Peyer's patch (tissue), 4 donors: ENCODE results near the gene TMEM35B. TPM values are rescaled to one million over a fixed set of nuclear protein-coding genes. Genes with fewer than 3 reads are reported as not detected.

Experiments
- DNase-seq, 3 donors: peaks; one replicate each; pipeline ENCODE4 v3.0.0-alpha.2; 2017 to 2019
- H3K27ac ChIP-seq, 4 donors: fragments of 200-600 bp; sonication (generic); one replicate each; pipeline ENCODE4 v1.5.1; 2016 to 2019
- H3K27me3 ChIP-seq, 2 donors: fragments of 200-600 bp; sonication (generic); one replicate each; pipeline ENCODE4 v1.5.1; 2019
- H3K36me3 ChIP-seq, 3 donors: fragments of 200-600 bp; sonication (generic); one replicate each; pipeline ENCODE4 v1.5.1; 2016 to 2019
- H3K4me1 ChIP-seq, 4 donors: fragments of 200-600 bp; sonication (generic); one replicate each; pipeline ENCODE4 v1.5.1; 2016 to 2019
- H3K4me3 ChIP-seq, 4 donors: fragments of 200-600 bp; sonication (generic); 1 replicate in 3 of 4; 2 replicates in 1 of 4; pipeline ENCODE4 v1.5.1; 2016 to 2019; ENCODE audit warnings: mild to moderate bottlenecking in 1 of 4
- H3K9me3 ChIP-seq, 4 donors: fragments of 200-600 bp; sonication (generic); one replicate each; pipeline ENCODE4 v1.5.1; 2016 to 2019; ENCODE audit warnings: mild to moderate bottlenecking in 1 of 4
- POLR2A ChIP-seq, 2 donors: fragments of 450-650 bp; IDR thresholded peaks; one replicate each; pipeline ENCODE4 v1.5.1; 2017; ENCODE audit warnings: antibody characterized with exemption in 2 of 2, mild to moderate bottlenecking in 2 of 2, moderate library complexity in 2 of 2
- total RNA-seq, 4 donors: library from RNA; depleted of rRNA; stranded (reverse); fragments of >200 nt; gene quantifications; one replicate each; pipeline ENCODE4 v1.1.0, GENCODE V29; 2016
- TF ChIP-seq, protein P1 (sequence below), 6 experiments: fragments of 450-650 bp in 4 of 6; fragments of 200-600 bp in 2 of 6; sonication (generic) in 1 of 6; IDR thresholded peaks; one replicate each; pipeline ENCODE4 v1.5.1; 2017 to 2019; ENCODE audit warnings: antibody characterized with exemption in 6 of 6, mild to moderate bottlenecking in 3 of 6, moderate library complexity in 1 of 6

TMEM35B gene
- total RNA-seq, 4 donors from 2014 or later = 7.4 to 22.8 (median 14.7) TPM

DNA sequence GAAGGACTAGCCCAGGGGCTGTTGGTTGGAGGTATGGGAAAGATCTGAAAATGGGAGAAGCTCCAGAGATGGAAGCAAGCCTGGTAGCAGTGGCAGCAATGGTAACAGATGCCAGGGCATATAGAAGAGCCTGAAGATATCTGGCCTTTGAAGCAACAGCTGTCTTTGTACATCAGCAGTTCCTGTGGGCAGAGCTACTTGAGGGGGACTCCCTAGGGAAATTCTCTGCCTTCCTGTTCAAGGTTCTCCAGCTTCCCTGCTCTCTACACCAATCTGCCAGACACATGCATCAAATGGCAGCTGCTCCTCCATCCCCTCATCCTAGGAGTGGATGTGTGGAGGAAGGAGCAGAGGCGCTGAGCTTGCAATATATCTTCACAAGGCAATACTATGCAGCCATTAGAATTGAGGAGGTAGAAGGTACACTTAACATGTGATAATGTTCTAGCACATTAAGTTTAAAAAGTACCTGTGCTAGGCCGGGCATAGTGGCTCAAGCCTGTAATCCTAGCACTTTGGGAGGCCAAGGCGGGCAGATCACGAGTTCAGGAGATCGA lies 2.2 kb downstream of the TMEM35B start:
- no peak overlapping the region for H3K4me3 ChIP-seq
- H3K27me3 ChIP-seq = no peaks in the 10 kb centered on the region
- H3K4me1 ChIP-seq = peaks cover 0 to 20% (median 10%) of the 10 kb centered on the region in 4 donors
- no peak overlapping the region for H3K27ac ChIP-seq
- H3K9me3 ChIP-seq = no peaks in the 10 kb centered on the region
- no peaks in the 10 kb centered on the region for H3K36me3 ChIP-seq
- no peak for DNase-seq
- no peak for TF ChIP-seq POLR2A (IDR thresholded peaks at IDR 0.05)
- TF ChIP-seq, protein P1, sequence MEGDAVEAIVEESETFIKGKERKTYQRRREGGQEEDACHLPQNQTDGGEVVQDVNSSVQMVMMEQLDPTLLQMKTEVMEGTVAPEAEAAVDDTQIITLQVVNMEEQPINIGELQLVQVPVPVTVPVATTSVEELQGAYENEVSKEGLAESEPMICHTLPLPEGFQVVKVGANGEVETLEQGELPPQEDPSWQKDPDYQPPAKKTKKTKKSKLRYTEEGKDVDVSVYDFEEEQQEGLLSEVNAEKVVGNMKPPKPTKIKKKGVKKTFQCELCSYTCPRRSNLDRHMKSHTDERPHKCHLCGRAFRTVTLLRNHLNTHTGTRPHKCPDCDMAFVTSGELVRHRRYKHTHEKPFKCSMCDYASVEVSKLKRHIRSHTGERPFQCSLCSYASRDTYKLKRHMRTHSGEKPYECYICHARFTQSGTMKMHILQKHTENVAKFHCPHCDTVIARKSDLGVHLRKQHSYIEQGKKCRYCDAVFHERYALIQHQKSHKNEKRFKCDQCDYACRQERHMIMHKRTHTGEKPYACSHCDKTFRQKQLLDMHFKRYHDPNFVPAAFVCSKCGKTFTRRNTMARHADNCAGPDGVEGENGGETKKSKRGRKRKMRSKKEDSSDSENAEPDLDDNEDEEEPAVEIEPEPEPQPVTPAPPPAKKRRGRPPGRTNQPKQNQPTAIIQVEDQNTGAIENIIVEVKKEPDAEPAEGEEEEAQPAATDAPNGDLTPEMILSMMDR (IDR thresholded peaks at IDR 0.05) = no peak

DNA sequence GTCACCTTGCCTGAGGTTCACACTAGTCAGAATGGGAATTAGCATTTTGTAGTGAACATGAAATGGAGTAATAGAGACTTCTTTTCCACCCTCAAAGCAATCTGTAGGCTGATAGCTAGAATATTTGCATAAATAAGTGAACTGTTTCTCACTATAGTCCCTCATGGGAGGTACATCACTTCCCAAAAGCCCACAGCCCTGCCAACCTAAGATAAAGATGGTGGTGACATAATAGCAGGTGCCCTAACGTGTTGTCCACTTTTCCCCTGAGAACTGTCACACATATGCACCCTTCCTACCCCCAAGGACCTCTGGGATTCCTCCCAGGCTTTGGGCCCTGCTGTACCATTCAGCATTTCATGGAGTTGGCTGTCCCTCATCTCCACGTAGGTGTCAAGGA lies 4.4 kb downstream of the TMEM35B start:
- TF ChIP-seq, protein P1 (IDR thresholded peaks at IDR 0.05) = no peak
- TF ChIP-seq POLR2A (IDR thresholded peaks at IDR 0.05) = no peak
- no peaks in the 10 kb centered on the region for H3K36me3 ChIP-seq

DNA sequence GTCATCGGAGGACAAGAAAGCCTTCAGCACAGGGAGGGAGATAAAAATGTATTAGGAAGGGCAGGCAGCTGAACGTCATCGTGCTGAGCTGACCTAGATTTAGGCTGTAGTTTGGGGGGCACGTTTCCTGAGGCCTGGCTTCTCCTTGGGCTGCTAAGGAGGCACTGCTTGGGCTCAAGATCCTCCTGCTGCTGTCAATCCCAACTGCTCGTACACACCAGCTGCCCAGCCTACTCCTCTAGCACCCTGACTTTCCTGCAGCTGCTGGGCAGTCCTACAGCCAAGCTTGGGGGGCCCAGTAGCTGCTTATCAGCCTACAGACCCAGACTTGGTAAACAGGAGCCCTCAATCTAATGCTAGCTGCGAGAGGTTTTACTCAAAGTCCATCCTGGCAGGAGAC lies 6.2 kb downstream of the TMEM35B start:
- no peak overlapping the region for H3K27ac ChIP-seq
- no peak overlapping the region for H3K4me3 ChIP-seq
- TF ChIP-seq POLR2A (IDR thresholded peaks at IDR 0.05) = no peak
- TF ChIP-seq, protein P1 (IDR thresholded peaks at IDR 0.05) = no peak
- H3K36me3 ChIP-seq = no peaks in the 10 kb centered on the region
- H3K27me3 ChIP-seq = no peaks in the 10 kb centered on the region
- peaks cover 0 to 5% (median 3%) of the 10 kb centered on the region in 4 donors for H3K4me1 ChIP-seq
- no peak for DNase-seq
- H3K9me3 ChIP-seq = no peaks in the 10 kb centered on the region

More for the DNA sequence above, 4.4 kb downstream of the TMEM35B start:
- Histone ChIP-seq H3K27me3 (no peaks in the 10 kb centered on the region), H3K27ac (no peak overlapping the region), H3K4me3 (no peak overlapping the region), H3K4me1 (peaks cover 0 to 11% (median 7%) of the 10 kb centered on the region in 4 donors), H3K9me3 (no peaks in the 10 kb centered on the region)
- no peak for DNase-seq

DNA sequence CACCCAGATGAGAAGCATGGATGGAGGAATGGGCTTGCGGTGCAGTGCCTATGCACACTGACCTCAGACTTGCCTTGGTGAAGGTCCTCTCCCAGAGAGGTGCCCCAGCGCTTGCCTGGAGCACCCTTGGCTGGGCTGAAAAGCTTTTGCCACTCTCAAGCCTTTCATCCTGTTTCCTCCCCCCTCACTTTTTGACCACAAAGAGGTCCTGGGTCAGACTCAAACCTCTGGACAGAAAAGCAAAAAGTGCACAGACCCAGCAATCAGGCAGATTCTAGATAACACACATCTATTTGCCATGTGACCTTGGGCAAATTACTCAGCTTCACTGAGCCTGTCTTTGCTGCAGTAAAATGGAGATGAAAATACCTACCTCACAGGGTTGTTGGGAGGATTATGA lies 7.3 kb downstream of the TMEM35B start:
- DNase-seq = no peak
- Histone ChIP-seq H3K4me1 (no peaks in the 10 kb centered on the region), H3K4me3 (no peak overlapping the region), H3K27ac (no peak overlapping the region), H3K9me3 (no peaks in the 10 kb centered on the region), H3K36me3 (no peaks in the 10 kb centered on the region), H3K27me3 (no peaks in the 10 kb centered on the region)
- TF ChIP-seq, protein P1 (IDR thresholded peaks at IDR 0.05) = no peak
- no peak for TF ChIP-seq POLR2A (IDR thresholded peaks at IDR 0.05)

DNA sequence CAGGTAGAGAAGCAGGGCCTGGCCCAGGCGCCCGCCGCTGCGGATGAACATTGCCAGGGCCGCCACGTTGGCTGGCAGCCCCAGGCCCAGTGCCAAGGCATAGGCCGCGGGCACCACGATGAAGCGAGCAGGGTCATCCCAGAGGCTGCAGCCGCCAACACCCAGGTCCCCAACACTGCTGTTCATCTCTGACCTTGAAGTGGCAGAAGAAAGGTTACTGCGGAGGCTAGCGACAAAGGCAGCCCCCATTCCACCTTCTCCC lies 8.0 kb downstream of the TMEM35B start:
- no peaks in the 10 kb centered on the region for H3K9me3 ChIP-seq
- no peak for DNase-seq
- no peaks in the 10 kb centered on the region for H3K4me1 ChIP-seq
- H3K4me3 ChIP-seq = no peak overlapping the region
- H3K27me3 ChIP-seq = no peaks in the 10 kb centered on the region
- no peak overlapping the region for H3K27ac ChIP-seq
- no peak for TF ChIP-seq POLR2A (IDR thresholded peaks at IDR 0.05)
- TF ChIP-seq, protein P1 (IDR thresholded peaks at IDR 0.05) = no peak
- H3K36me3 ChIP-seq = no peaks in the 10 kb centered on the region
